Measurements from ENCODE around the gene MITD1. TPM values are rescaled to one million over a fixed set of nuclear protein-coding genes. Genes with fewer than 3 reads are reported as not detected.

Gene MITD1
- total and polyA plus RNA-seq, 2 of the 13 experiments (the other 11 are each of a cell fraction or from before 2014, with no cell fraction given): 17.8 to 43.7 TPM

- TF ChIP-seq, protein P1, sequence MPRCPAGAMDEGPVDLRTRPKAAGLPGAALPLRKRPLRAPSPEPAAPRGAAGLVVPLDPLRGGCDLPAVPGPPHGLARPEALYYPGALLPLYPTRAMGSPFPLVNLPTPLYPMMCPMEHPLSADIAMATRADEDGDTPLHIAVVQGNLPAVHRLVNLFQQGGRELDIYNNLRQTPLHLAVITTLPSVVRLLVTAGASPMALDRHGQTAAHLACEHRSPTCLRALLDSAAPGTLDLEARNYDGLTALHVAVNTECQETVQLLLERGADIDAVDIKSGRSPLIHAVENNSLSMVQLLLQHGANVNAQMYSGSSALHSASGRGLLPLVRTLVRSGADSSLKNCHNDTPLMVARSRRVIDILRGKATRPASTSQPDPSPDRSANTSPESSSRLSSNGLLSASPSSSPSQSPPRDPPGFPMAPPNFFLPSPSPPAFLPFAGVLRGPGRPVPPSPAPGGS (CRISPR knock-in tag; IDR thresholded peaks at IDR 0.05): no peak
- TF ChIP-seq MEF2D (CRISPR knock-in tag; IDR thresholded peaks at IDR 0.05) (no peak), ZFP36L1 (CRISPR knock-in tag; IDR thresholded peaks at IDR 0.05) (no peak; the same call in 1 of the 2 replicates), ARHGAP35 (CRISPR knock-in tag; IDR thresholded peaks at IDR 0.05; ENCODE audit: borderline replicate concordance) (no peak; the same call in 1 of the 2 replicates), ZNF670 (CRISPR knock-in tag; IDR thresholded peaks at IDR 0.05; ENCODE audit: borderline replicate concordance) (no peak), RNF219 (CRISPR knock-in tag; IDR thresholded peaks at IDR 0.05) (no peak; the same call in 1 of the 2 replicates), HIVEP1 (CRISPR knock-in tag; IDR thresholded peaks at IDR 0.05) (no peak), KLF12 (CRISPR knock-in tag; IDR thresholded peaks at IDR 0.05; ENCODE audit: borderline replicate concordance) (no peak), RAD21 (CRISPR knock-in tag; IDR thresholded peaks at IDR 0.05) (peak; percentile 50; the same call in 1 of the 2 replicates), MIXL1 (CRISPR knock-in tag; IDR thresholded peaks at IDR 0.05) (no peak), CSRNP2 (CRISPR knock-in tag; conservative IDR thresholded peaks at IDR 0.05; ENCODE audit: low read depth) (no peak; the same call in 1 of the 2 replicates), KDM6A (CRISPR knock-in tag; IDR thresholded peaks at IDR 0.05; ENCODE audit: low read depth) (no peak), KLF13 (CRISPR knock-in tag; IDR thresholded peaks at IDR 0.05) (no peak; the same call in 1 of the 2 replicates), GFI1 (CRISPR knock-in tag; IDR thresholded peaks at IDR 0.05; ENCODE audit: borderline replicate concordance) (no peak; the same call in 1 of the 2 replicates), ETV5 (CRISPR knock-in tag; IDR thresholded peaks at IDR 0.05; ENCODE audit: borderline replicate concordance) (peak; percentile 65), MTA3 (CRISPR knock-in tag; IDR thresholded peaks at IDR 0.05) (no peak), ZNF607 (CRISPR knock-in tag; IDR thresholded peaks at IDR 0.05; ENCODE audit: borderline replicate concordance) (no peak; the same call in 1 of the 2 replicates)
- TF ChIP-seq, protein P2, sequence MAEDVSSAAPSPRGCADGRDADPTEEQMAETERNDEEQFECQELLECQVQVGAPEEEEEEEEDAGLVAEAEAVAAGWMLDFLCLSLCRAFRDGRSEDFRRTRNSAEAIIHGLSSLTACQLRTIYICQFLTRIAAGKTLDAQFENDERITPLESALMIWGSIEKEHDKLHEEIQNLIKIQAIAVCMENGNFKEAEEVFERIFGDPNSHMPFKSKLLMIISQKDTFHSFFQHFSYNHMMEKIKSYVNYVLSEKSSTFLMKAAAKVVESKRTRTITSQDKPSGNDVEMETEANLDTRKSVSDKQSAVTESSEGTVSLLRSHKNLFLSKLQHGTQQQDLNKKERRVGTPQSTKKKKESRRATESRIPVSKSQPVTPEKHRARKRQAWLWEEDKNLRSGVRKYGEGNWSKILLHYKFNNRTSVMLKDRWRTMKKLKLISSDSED (CRISPR knock-in tag; IDR thresholded peaks at IDR 0.05): no peak
- TF ChIP-seq, protein P3, sequence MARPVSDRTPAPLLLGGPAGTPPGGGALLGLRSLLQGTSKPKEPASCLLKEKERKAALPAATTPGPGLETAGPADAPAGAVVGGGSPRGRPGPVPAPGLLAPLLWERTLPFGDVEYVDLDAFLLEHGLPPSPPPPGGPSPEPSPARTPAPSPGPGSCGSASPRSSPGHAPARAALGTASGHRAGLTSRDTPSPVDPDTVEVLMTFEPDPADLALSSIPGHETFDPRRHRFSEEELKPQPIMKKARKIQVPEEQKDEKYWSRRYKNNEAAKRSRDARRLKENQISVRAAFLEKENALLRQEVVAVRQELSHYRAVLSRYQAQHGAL (CRISPR knock-in tag; IDR thresholded peaks at IDR 0.05; ENCODE audit: not compliant biosample characterization): peak; percentile 84
- TF ChIP-seq, protein P4, sequence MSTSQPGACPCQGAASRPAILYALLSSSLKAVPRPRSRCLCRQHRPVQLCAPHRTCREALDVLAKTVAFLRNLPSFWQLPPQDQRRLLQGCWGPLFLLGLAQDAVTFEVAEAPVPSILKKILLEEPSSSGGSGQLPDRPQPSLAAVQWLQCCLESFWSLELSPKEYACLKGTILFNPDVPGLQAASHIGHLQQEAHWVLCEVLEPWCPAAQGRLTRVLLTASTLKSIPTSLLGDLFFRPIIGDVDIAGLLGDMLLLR (CRISPR knock-in tag; IDR thresholded peaks at IDR 0.05): peak; percentile 81; the same call in 1 of the 2 replicates
- TF ChIP-seq, protein P5, sequence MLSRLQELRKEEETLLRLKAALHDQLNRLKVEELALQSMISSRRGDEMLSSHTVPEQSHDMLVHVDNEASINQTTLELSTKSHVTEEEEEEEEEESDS (CRISPR knock-in tag; IDR thresholded peaks at IDR 0.05; ENCODE audit: borderline replicate concordance): no peak
Measured at GRCh38 chr2:99140860-99141109, 40.1 kb downstream of the MITD1 start (continued).

Measured in HepG2 (cell line).